GM23338 (cell line): ENCODE measurements around the gene RGL2. TPM values are rescaled to one million over a fixed set of nuclear protein-coding genes. Genes with fewer than 3 reads are reported as not detected.
A peak's percentile ranks its signal among the peaks of the same experiment; 100 is the strongest.

Source experiments
- ATAC-seq: fragments of 200-7000 bp; cut with Tn5 transposase; 3 replicates; pipeline ENCODE4 v1.9.1; 2020
- DNase-seq: peaks from one replicate; pipeline ENCODE4 v3.0.0-alpha.2; 2015; ENCODE audit warnings: low spot score
- H2AFZ ChIP-seq: fragments of 200-600 bp; sonication (generic); 2 replicates; pipeline ENCODE4 v1.8.0; 2016; ENCODE audit warnings: antibody characterized with exemption, mild to moderate bottlenecking, moderate library complexity
- H3F3A ChIP-seq: fragments of 200-600 bp; sonication (generic); replicated peaks from 2 replicates; pipeline ENCODE4 v1.8.0; 2017; ENCODE audit warnings: antibody characterized with exemption, mixed run types, low read depth
- H3K27ac ChIP-seq: fragments of 200-600 bp; sonication (generic); 2 replicates; pipeline ENCODE4 v1.6.1; 2016; ENCODE audit warnings: low read depth
- H3K27me3 ChIP-seq: fragments of 200-600 bp; sonication (generic); 2 replicates; pipeline ENCODE4 v1.8.0; 2016; ENCODE audit warnings: mild to moderate bottlenecking, mixed run types, moderate library complexity; ENCODE audit not compliant: insufficient read depth
- H3K36me3 ChIP-seq: fragments of 200-600 bp; sonication (generic); 2 replicates; pipeline ENCODE4 v1.8.0; 2016; ENCODE audit warnings: mild to moderate bottlenecking; ENCODE audit not compliant: insufficient read depth
- H3K4me1 ChIP-seq: fragments of 200-600 bp; sonication (generic); 2 replicates; pipeline ENCODE4 v1.8.0; 2016; ENCODE audit warnings: mild to moderate bottlenecking, moderate library complexity; ENCODE audit not compliant: insufficient read depth
- H3K4me2 ChIP-seq: fragments of 200-600 bp; sonication (generic); 2 replicates; pipeline ENCODE4 v1.7.1; 2017; ENCODE audit warnings: mixed run types
- H3K4me3 ChIP-seq: fragments of 200-600 bp; sonication (generic); 2 replicates; pipeline ENCODE4 v1.6.1; 2016; ENCODE audit warnings: mixed run types
- H3K79me2 ChIP-seq: fragments of 200-600 bp; sonication (generic); replicated peaks from 2 replicates; pipeline ENCODE4 v1.8.0; 2017; ENCODE audit warnings: mild to moderate bottlenecking; ENCODE audit not compliant: insufficient read depth
- H3K9me2 ChIP-seq: fragments of 200-600 bp; sonication (generic); 2 replicates; pipeline ENCODE4 v1.8.0; 2017; ENCODE audit not compliant: insufficient read depth
- H4K20me1 ChIP-seq: fragments of 200-600 bp; sonication (generic); replicated peaks from 2 replicates; pipeline ENCODE4 v1.8.0; 2017; ENCODE audit warnings: mild to moderate bottlenecking; ENCODE audit not compliant: insufficient read depth
- H3K27ac Mint-ChIP-seq: 2 replicates; pipeline ENCODE4 v1.8.0; 2020; ENCODE audit warnings: inconsistent platforms, mild to moderate bottlenecking, moderate library complexity, mixed read lengths
- H3K27me3 Mint-ChIP-seq: 3 replicates; pipeline ENCODE4 v1.8.0; 2022; ENCODE audit warnings: low read depth, mild to moderate bottlenecking, moderate library complexity, mixed read lengths, inconsistent platforms; ENCODE audit not compliant: insufficient read depth, poor library complexity
- H3K36me3 Mint-ChIP-seq: 3 replicates; pipeline ENCODE4 v1.8.0; 2021; ENCODE audit warnings: low read depth, mild to moderate bottlenecking, inconsistent platforms, moderate library complexity, mixed read lengths
- H3K4me1 Mint-ChIP-seq: 3 replicates; pipeline ENCODE4 v1.8.0; 2020; ENCODE audit warnings: mild to moderate bottlenecking, inconsistent platforms, mixed read lengths
- H3K4me3 Mint-ChIP-seq: 3 replicates; pipeline ENCODE4 v1.8.0; 2021; ENCODE audit warnings: moderate library complexity, mild to moderate bottlenecking, inconsistent platforms, mixed read lengths
- H3K9me3 Mint-ChIP-seq: 3 replicates; pipeline ENCODE4 v1.8.0; 2020; ENCODE audit warnings: moderate library complexity, mild to moderate bottlenecking, inconsistent platforms, mixed read lengths
- CREB1 ChIP-seq: fragments of 250-450 bp; sonication (Bioruptor Pico); IDR thresholded peaks from 2 replicates; pipeline ENCODE4 v1.5.0; 2020; ENCODE audit warnings: low read depth, mild to moderate bottlenecking, moderate library complexity
- ETS1 ChIP-seq: IDR thresholded peaks from 2 replicates; pipeline ENCODE4 v1.6.1; 2016; ENCODE audit warnings: antibody characterized with exemption
- EZH2 ChIP-seq: fragments of 200-600 bp; sonication (generic); IDR thresholded peaks from one replicate; pipeline ENCODE4 v1.8.0; 2017; ENCODE audit warnings: antibody characterized with exemption, mild to moderate bottlenecking, low read depth; ENCODE audit not compliant: unreplicated experiment
- EZH2phosphoT487 ChIP-seq: fragments of 200-600 bp; sonication (generic); IDR thresholded peaks from one replicate; pipeline ENCODE4 v1.8.1; 2018; ENCODE audit warnings: antibody characterized with exemption; ENCODE audit not compliant: unreplicated experiment
- NANOG ChIP-seq: IDR thresholded peaks from 2 replicates; pipeline ENCODE4 v1.6.1; 2016; ENCODE audit warnings: antibody characterized with exemption, borderline replicate concordance
- POLR2AphosphoS5 ChIP-seq: IDR thresholded peaks from 2 replicates; pipeline ENCODE4 v1.6.1; 2016; ENCODE audit warnings: antibody characterized with exemption, low read depth
- STAT1 ChIP-seq: IDR thresholded peaks from one replicate; pipeline ENCODE4 v1.6.1; 2016; ENCODE audit warnings: antibody characterized with exemption; ENCODE audit not compliant: unreplicated experiment
- ZNF114 ChIP-seq: fragments of 250-450 bp; sonication (Bioruptor Pico); IDR thresholded peaks from 2 replicates; pipeline ENCODE4 v1.5.0; 2020; ENCODE audit warnings: mild to moderate bottlenecking, moderate library complexity
- ZNF331 ChIP-seq: fragments of 250-450 bp; sonication (Bioruptor Pico); IDR thresholded peaks from 2 replicates; pipeline ENCODE4 v1.5.0; 2020; ENCODE audit warnings: low read depth, mild to moderate bottlenecking, moderate library complexity
- ZNF462 ChIP-seq: fragments of 250-450 bp; sonication (Bioruptor Pico); IDR thresholded peaks from 2 replicates; pipeline ENCODE4 v1.5.0; 2020; ENCODE audit warnings: mild to moderate bottlenecking, moderate library complexity
- polyA plus RNA-seq: library from polyadenylated mRNA; unstranded; fragments of >200 nt; fragmentation: Nextera tagmentation; extraction: Ambion mirVana; gene quantifications from 2 replicates; pipeline ENCODE4 v1.2.1, GENCODE V29; 2016
- total RNA-seq: library from RNA; depleted of rRNA; stranded (reverse); fragments of >200 nt; shearing (Covaris generic); gene quantifications from 2 replicates; pipeline ENCODE4 v1.2.3, GENCODE V29; 2014

The RGL2 gene
- total and polyA plus RNA-seq, 2 experiments from 2014 or later: 28.0 to 52.2 TPM

- H4K20me1 ChIP-seq: peaks cover 36% of the 10 kb centered on the region
- Mint-ChIP-seq H3K36me3 (peaks cover 63% of the 10 kb centered on the region), H3K27ac (peak overlapping the region; percentile 100), H3K4me3 (peak overlapping the region; percentile 97), H3K4me1 (peaks cover 39% of the 10 kb centered on the region), H3K27me3 (peaks cover 35% of the 10 kb centered on the region), H3K9me3 (peaks cover 6% of the 10 kb centered on the region; the same call in 1 of the 3 replicates)
- ATAC-seq (no peak), DNase-seq (no peak)
- H3K79me2 ChIP-seq: peaks cover 53% of the 10 kb centered on the region
- H3K36me3 ChIP-seq: peaks cover 42% of the 10 kb centered on the region
- H3F3A ChIP-seq: peaks cover 66% of the 10 kb centered on the region
- H2AFZ ChIP-seq: no peak overlapping the region
- peak overlapping the region; percentile 96 for H3K27ac ChIP-seq
- no peaks in the 10 kb centered on the region for H3K27me3 ChIP-seq
- no peaks in the 10 kb centered on the region for H3K9me2 ChIP-seq
- H3K4me3 ChIP-seq: peak overlapping the region; percentile 99
- H3K4me2 ChIP-seq: peak overlapping the region; percentile 100
- no peak for TF ChIP-seq ZNF114 (CRISPR knock-in tag)
- peak; percentile 42 for TF ChIP-seq POLR2AphosphoS5
- H3K4me1 ChIP-seq: peaks cover 50% of the 10 kb centered on the region
These were observed 24.5 kb downstream of the RGL2 start for GRCh38 chr6:33273924-33274902.

- H3K79me2 ChIP-seq: peaks cover 53% of the 10 kb centered on the region
- TF ChIP-seq EZH2 (no peak), ZNF462 (no peak), ZNF114 (CRISPR knock-in tag) (no peak), POLR2AphosphoS5 (no peak), EZH2phosphoT487 (no peak), ZNF331 (CRISPR knock-in tag) (no peak), STAT1 (no peak), CREB1 (CRISPR knock-in tag) (no peak), ETS1 (no peak), NANOG (no peak)
These were observed 25.4 kb downstream of the RGL2 start for GRCh38 chr6:33273129-33273923.

More at GRCh38 chr6:33273129-33273923, 25.4 kb downstream of the RGL2 start:
- ATAC-seq (no peak), DNase-seq (no peak)
- Histone ChIP-seq H2AFZ (no peak overlapping the region), H3K27ac (peak overlapping the region; percentile 96), H3K4me2 (peak overlapping the region; percentile 100), H3F3A (peaks cover 62% of the 10 kb centered on the region), H4K20me1 (peaks cover 36% of the 10 kb centered on the region), H3K4me3 (peak overlapping the region; percentile 99), H3K27me3 (no peaks in the 10 kb centered on the region), H3K4me1 (peaks cover 48% of the 10 kb centered on the region), H3K9me2 (no peaks in the 10 kb centered on the region), H3K36me3 (peaks cover 49% of the 10 kb centered on the region)
- Mint-ChIP-seq H3K27ac (peak overlapping the region; percentile 100), H3K4me3 (peak overlapping the region; percentile 97), H3K9me3 (peaks cover 6% of the 10 kb centered on the region; the same call in 1 of the 3 replicates), H3K4me1 (peaks cover 39% of the 10 kb centered on the region), H3K27me3 (peaks cover 35% of the 10 kb centered on the region), H3K36me3 (peaks cover 62% of the 10 kb centered on the region)
